Esophagus muscularis mucosa (tissue), 4 donors: ENCODE data around the gene KCND3. TPM values are rescaled to one million over a fixed set of nuclear protein-coding genes. Genes with fewer than 3 reads are reported as not detected.

ENCODE experiments used
- DNase-seq: peaks from one replicate; pipeline ENCODE4 v3.0.0-alpha.2; 2017; ENCODE audit errors: extremely low spot score
- H3K27ac ChIP-seq, 4 donors: fragments of 200-600 bp; sonication (generic); replicated peaks in 1 of 4; 1 replicate in 3 of 4; 2 replicates in 1 of 4; pipeline ENCODE4 v1.5.1; 2016 to 2019; ENCODE audit warnings: mild to moderate bottlenecking in 1 of 4
- H3K27me3 ChIP-seq, 4 donors: fragments of 200-600 bp; sonication (generic); one replicate each; pipeline versions ENCODE4 v1.5.1 to v1.6.0; 2016 to 2019
- H3K36me3 ChIP-seq, 4 donors: fragments of 200-600 bp; sonication (generic); one replicate each; pipeline ENCODE4 v1.5.1; 2016 to 2019
- H3K4me1 ChIP-seq, 4 donors: fragments of 200-600 bp; sonication (generic); one replicate each; pipeline ENCODE4 v1.5.1; 2016 to 2019
- H3K4me3 ChIP-seq, 4 donors: fragments of 200-600 bp; sonication (generic); 1 replicate in 2 of 4; 2 replicates in 2 of 4; pipeline ENCODE4 v1.5.1; 2016 to 2019; ENCODE audit warnings: mild to moderate bottlenecking in 4 of 4, moderate library complexity in 1 of 4
- H3K9me3 ChIP-seq, 4 donors: fragments of 200-600 bp; sonication (generic); 1 replicate in 3 of 4; 2 replicates in 1 of 4; pipeline ENCODE4 v1.5.1; 2016 to 2019
- EP300 ChIP-seq: sonication (generic); formaldehyde crosslinking; IDR thresholded peaks from one replicate; pipeline ENCODE4 v1.6.1; 2017; ENCODE audit warnings: antibody characterized with exemption
- POLR2A ChIP-seq: fragments of 450-650 bp; IDR thresholded peaks from one replicate; pipeline ENCODE4 v1.6.1; 2017; ENCODE audit warnings: antibody characterized with exemption, moderate library complexity, mild to moderate bottlenecking, low read depth
- POLR2AphosphoS5 ChIP-seq, 2 donors: sonication (generic); formaldehyde crosslinking; IDR thresholded peaks; one replicate each; pipeline ENCODE4 v1.6.1; 2017; ENCODE audit warnings: antibody characterized with exemption in 2 of 2
- WGBS: methylation state at CpG from one replicate; pipeline ENCODE4 v1.1.5; 2018; 5-methylcytosine and 5-hydroxymethylcytosine counted together
- intact Hi-C: fragments of 100-400 bp; cut with DNase I; formaldehyde crosslinking; loops from one replicate; pipeline ENCODE4 v1.15.1; 2023
- total RNA-seq, 4 donors: library from RNA; depleted of rRNA; stranded (reverse); fragments of >200 nt; gene quantifications; one replicate each; pipeline versions ENCODE4 v1.1.0 to v1.2.1, GENCODE V29; 2016
- TF ChIP-seq, protein P1 (sequence below), 3 experiments: fragments of 200-600 bp in 2 of 3; fragments of 450-650 bp in 1 of 3; sonication (generic) in 2 of 3; IDR thresholded peaks; one replicate each; pipeline ENCODE4 v1.5.1; 2017 to 2019; ENCODE audit warnings: antibody characterized with exemption in 3 of 3, mild to moderate bottlenecking in 2 of 3, moderate library complexity in 1 of 3

The KCND3 gene
- total RNA-seq, 4 donors from 2014 or later = 25.7 to 57.6 (median 47.5) TPM

DNA sequence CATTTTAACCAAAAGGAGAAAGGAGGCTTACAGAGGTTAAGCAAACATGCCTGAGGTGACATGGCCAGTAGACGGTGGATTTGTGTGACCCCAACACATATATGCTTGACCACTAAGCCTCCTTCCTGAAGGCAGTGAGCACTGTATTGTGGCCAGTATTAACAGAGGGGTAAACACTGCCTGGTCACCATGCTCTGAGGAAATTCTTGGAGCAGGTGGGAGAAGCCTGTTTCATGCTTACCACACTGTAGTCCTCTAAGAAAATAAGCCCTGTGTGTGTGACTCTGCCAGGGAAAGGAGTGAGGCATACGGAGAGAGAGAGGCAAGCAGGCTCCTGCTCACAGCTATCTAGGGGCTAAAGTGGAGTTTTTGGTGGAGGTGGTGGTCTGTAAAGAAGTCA is 102.7 kb downstream of the KCND3 start:
- H3K27ac ChIP-seq = no peak overlapping the region
- intact Hi-C loops = no loop called here
- 56% methylated on average over 2 of the region's 2 CpGs for WGBS

DNA sequence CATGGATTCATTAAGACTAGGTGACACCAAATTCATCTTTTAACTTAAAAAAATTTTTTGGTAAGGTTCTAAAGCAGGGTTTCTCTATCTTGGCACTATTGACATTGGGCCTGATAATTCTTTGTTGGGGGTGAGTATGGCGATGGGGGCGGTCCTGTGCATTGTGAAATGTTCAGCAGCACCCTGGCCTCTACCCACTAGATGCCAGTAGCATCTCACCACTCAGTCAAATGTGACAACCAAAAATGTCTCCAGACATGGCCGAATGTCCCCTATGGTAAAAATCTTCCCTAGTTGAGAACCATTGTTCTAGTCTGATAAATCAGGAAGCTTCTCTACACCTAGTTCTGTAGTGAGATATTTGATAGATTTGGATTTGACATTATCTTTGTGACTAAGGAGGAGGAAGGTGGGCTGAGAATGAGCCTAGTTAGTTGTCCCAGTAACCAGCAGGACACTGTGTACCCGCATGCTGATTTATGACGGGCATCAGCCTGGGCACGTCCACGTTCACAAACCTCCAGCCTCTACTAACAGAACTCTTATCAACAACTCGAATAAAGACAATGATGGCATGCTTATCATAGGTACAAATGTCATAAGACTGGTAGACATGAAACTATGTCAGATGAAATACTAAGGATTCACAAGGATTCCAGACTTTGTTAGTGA is 104.6 kb downstream of the KCND3 start:
- Histone ChIP-seq H3K27me3 (no peaks in the 10 kb centered on the region), H3K4me3 (no peak overlapping the region), H3K9me3 (no peaks in the 10 kb centered on the region), H3K27ac (no peak overlapping the region), H3K4me1 (peaks cover 35 to 43% (median 39%) of the 10 kb centered on the region in 4 donors), H3K36me3 (no peaks in the 10 kb centered on the region)
- 89% methylated on average over 8 of the region's 8 CpGs for WGBS
- intact Hi-C loops = no loop called here
- DNase-seq = no peak
- no peak for TF ChIP-seq POLR2A
- no peak for TF ChIP-seq EP300
- TF ChIP-seq POLR2AphosphoS5 (IDR thresholded peaks at IDR 0.05) = no peak
- TF ChIP-seq, protein P1, sequence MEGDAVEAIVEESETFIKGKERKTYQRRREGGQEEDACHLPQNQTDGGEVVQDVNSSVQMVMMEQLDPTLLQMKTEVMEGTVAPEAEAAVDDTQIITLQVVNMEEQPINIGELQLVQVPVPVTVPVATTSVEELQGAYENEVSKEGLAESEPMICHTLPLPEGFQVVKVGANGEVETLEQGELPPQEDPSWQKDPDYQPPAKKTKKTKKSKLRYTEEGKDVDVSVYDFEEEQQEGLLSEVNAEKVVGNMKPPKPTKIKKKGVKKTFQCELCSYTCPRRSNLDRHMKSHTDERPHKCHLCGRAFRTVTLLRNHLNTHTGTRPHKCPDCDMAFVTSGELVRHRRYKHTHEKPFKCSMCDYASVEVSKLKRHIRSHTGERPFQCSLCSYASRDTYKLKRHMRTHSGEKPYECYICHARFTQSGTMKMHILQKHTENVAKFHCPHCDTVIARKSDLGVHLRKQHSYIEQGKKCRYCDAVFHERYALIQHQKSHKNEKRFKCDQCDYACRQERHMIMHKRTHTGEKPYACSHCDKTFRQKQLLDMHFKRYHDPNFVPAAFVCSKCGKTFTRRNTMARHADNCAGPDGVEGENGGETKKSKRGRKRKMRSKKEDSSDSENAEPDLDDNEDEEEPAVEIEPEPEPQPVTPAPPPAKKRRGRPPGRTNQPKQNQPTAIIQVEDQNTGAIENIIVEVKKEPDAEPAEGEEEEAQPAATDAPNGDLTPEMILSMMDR (IDR thresholded peaks at IDR 0.05) = no peak

More for the DNA sequence above, 102.7 kb downstream of the KCND3 start:
- Histone ChIP-seq H3K4me3 (no peak overlapping the region), H3K9me3 (no peaks in the 10 kb centered on the region), H3K36me3 (no peaks in the 10 kb centered on the region), H3K27me3 (no peaks in the 10 kb centered on the region), H3K4me1 (peaks cover 17 to 25% (median 20%) of the 10 kb centered on the region in 4 donors)
- no peak for DNase-seq
- TF ChIP-seq, protein P1 (IDR thresholded peaks at IDR 0.05) = no peak
- TF ChIP-seq EP300 (no peak), POLR2AphosphoS5 (IDR thresholded peaks at IDR 0.05) (no peak), POLR2A (no peak)

DNA sequence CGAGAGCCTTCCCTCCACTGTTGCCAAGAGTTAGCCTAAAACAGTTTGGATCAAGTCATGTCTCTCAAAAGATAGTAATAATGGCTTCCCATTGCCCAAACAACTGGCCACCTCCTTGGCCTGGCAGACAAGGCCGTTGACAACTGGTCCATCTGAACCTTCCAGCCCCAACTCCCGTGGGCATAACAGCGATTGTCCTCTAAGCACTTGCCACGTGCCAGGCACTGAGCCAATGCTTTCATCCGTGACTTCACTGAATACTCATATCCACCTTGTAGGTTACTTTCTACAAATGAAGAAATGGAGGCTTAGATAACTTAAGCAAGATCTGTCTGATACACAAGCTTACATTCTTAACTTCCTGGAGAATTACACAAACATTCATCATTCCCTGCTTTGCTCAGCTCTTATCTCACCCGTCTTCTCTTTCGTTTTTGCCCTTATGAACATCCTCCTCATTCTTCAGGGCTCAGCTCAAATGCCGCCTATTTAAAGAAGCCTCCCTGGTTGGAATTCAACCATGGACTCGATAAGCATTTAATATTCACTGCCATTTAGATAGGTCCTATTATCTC is 106.4 kb downstream of the KCND3 start:
- no peak for DNase-seq
- intact Hi-C loops = no loop called here
- TF ChIP-seq POLR2A = no peak
- no peak for TF ChIP-seq EP300
- TF ChIP-seq, protein P1 (IDR thresholded peaks at IDR 0.05) = no peak
- TF ChIP-seq POLR2AphosphoS5 (IDR thresholded peaks at IDR 0.05) = no peak
- 62% methylated on average over 9 of the region's 10 CpGs for WGBS
- Histone ChIP-seq H3K9me3 (no peaks in the 10 kb centered on the region), H3K27ac (peak overlapping the region; percentile 11 to 75 (median 70)), H3K4me3 (no peak overlapping the region), H3K27me3 (no peaks in the 10 kb centered on the region), H3K36me3 (no peaks in the 10 kb centered on the region), H3K4me1 (peaks cover 43 to 62% (median 52%) of the 10 kb centered on the region in 4 donors)

DNA sequence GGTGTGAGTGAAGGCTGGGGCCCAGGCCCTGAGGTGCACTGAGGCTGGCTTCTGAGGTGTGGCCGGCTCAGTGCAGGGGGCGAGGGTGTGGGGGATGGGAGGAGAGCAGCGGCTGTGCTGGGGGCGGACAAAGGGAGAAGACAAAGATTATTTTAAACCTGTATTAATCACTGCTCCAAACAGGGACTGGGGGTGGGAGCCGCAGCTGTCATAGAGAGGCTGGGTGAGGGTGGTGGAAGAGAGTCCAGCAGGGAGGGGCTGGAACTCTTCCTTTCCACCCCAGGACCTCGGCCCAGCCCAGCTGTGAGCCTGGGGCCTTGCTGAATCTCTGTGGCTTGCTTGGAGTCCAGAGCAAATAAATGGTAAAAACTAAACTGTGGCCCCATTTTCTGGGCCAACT is 106.9 kb downstream of the KCND3 start:
- TF ChIP-seq POLR2AphosphoS5 (IDR thresholded peaks at IDR 0.05) = no peak
- TF ChIP-seq POLR2A = no peak
- no peak for TF ChIP-seq EP300
- TF ChIP-seq, protein P1 (IDR thresholded peaks at IDR 0.05) = no peak
- whole genome bisulfite sequencing = 68% methylated on average over 6 of the region's 6 CpGs
- Histone ChIP-seq H3K27ac (peak overlapping the region; percentile 11 to 75 (median 70)), H3K9me3 (no peaks in the 10 kb centered on the region), H3K4me1 (peaks cover 43 to 67% (median 57%) of the 10 kb centered on the region in 4 donors), H3K27me3 (no peaks in the 10 kb centered on the region), H3K36me3 (no peaks in the 10 kb centered on the region), H3K4me3 (no peak overlapping the region)
- intact Hi-C loops = no loop called here
- no peak for DNase-seq
